Activated CD8-positive, alpha-beta memory T cell treated with anti-CD3 and anti-CD28 coated beads for 48 hours (primary cell): Measurements from ENCODE around the gene SPTBN5.

Experiments
- DNase-seq, 3 experiments: peaks; one replicate each; pipeline ENCODE4 v3.0.0-alpha.2; 2020; ENCODE audit warnings: low read depth in 2 of 3, low spot score in 2 of 3

Gene SPTBN5

DNA sequence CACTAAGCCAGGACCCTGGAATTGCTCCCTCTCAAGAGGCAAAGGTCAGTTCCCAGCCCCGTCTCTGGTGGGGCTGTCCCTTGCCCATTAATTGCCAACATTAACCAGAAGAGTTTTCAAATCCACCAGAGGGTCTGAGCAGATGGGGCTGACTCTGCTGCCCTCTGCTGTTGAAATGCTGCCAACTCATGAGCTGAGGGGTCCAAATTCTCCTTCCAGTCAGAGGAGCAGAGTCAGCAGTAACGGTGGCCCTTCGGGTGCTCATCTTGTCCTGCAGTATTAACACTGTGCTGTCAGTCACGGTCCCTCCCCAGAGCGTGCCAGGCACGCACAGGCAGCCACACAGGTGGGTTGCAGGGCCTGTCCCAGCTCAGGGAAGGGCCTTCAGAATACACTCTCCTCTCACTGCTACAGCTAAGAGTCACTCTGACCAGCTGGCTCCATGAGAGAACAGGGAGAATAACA is 10.7 kb upstream of the SPTBN5 start:
- DNase-seq: peak in 1 of 3 experiments; percentile 42

DNA sequence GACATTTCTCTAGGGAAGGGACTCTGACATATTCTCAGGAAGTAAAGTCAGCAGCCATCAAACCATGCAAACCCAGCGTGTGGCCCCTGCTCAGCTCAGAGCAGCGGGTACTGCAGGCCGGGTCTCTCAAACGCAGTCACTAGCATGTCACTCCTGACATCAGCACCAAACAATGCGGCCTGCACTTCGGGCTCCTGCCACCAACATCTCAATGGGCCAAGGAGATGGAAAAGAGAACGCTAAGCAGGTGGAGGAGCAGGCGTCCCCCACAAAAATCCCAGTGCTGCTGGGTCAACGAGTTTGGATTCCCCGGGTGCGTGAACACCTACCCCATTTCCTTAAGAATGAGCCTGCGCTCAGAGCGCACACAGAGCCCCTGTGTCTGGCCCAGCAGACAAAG is 9.9 kb upstream of the SPTBN5 start:
- no peak for DNase-seq

DNA sequence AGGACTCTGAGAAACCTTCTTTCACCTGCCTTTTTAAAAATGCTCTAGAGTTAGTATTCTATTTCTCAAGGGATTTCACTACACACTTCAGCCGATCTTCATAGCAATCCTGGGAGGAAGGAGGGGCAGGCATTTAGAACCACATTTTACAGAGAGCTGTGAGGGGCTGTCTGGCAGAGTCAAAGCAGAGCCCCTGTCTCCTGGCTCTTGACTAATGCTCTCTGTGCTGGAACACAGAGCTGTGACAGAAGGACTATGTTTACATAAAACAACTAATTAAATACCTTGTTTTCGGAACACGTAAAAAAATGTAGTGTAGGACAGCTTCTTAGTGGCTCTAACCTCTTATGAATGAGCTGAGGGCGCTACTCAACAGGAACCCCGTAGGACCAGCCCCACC is 7.6 kb upstream of the SPTBN5 start:
- no peak for DNase-seq

DNA sequence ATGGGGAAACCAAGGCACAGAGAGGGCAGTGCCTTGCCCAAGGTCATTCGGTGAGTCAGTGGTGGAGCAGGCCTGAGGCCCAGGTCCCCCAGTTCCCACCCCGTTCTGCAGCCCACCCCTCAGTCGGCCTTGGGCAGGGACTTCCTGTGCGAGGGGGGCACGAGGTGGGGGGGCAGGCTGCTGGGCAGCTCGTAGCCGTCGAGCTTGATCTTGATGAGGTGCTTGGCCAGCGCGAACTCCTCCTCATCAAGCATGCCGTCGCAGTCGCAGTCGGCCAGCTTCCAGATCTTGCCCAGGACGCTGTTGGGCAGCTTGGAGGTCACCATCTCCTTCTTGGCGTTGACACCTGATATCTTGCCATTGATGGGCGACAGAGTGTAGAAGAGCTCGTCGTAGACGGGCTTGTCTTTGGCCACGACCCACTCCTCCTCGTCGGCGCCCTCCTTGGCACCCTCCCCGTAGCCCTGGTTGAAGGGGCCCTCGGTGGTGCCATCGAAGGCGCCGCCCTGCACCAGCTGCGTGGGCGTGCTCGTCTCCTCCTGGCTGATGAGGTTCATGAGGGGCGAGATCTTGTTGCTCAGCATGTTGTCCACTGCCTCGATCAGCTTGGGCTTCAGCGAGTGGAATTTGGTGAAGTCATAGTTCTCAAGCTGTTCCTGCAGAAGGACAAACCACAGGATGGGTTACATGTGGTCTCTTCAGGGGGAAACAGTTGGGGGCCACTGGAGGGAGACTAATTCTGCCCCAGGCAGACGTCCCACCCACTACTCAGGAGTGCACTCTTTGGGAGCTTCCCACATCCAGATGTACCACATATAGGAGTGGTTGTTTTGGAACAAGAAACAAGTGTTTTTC is 6.9 kb upstream of the SPTBN5 start:
- DNase-seq: no peak

- no peak for DNase-seq
These were observed 6.1 kb upstream of the SPTBN5 start for GRCh38 chr15:41899854-41900442.

- DNase-seq: no peak
These were observed 3.5 kb upstream of the SPTBN5 start for GRCh38 chr15:41897363-41897799.

DNA sequence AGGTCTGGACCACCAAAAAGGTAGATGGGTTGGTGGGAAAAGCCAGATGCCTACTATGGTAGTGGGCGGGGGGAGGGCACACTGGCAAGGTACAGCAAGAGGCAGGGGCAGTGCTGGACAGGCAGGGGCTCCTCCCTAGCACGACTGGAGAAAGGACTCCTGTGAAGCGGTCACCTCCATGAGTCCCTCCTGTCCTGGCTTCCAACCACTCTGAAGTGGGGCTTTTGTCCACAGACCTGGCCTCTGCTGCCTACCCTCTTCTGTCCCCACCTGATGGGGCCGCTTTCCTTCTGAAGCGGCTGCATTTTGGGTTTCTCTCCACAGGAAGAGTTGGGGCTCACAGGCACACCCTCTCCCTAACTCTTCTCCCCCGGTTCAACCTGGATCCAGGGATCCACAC is 2.7 kb upstream of the SPTBN5 start:
- no peak for DNase-seq

DNA sequence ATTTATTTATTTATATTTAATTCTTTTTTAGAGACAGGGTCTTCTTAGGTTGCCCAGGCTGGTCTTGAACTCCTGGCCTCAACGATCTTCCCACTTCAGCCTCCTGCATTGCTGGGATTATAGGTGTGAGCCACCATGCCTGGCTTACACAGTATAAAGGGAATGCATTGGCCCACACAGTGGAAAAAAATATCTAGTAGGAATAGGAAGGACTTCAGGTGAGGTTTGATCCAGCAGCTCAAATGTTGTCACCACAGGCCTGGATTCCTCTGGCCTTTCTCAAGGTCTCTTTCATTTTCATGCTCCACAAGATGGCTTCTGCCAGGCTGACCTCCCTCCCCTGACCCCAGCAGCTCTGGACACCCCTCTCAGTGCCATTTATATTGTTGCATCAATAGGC is 2.1 kb upstream of the SPTBN5 start:
- DNase-seq: no peak

- DNase-seq: no peak
These were observed 1.6 kb upstream of the SPTBN5 start for GRCh38 chr15:41895491-41895890.

- DNase-seq: peak; percentile 55 to 60 (median 55)
These were observed 1.1 kb upstream of the SPTBN5 start for GRCh38 chr15:41894791-41895463.

DNA sequence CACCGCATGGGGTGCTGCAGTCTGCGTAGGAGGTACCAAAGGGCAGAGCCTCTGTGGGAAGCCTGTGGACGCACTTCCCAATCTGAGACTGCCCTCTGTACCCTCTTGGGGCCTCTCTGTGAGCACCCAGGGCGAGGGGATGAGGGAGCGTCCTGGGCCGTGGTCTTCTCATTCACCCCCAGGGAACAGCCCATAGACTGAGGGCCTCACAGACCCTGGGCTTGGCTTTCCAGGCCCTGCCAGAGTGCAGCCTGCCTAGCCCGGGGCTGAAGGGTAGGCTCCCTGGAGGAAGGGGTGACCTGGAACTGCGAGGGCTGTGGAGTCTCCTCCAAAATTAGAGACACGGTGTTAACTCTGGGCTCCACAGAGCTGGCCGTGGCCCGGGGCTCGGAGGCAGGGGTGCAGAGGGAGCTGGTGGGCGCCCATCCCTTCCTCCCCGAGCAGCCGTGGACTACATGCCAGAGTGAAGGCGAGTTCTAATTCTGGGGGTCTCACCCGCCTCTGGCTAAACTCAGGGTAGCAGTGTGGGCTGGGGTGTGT is 468 bp upstream of the SPTBN5 start:
- no peak for DNase-seq

DNA sequence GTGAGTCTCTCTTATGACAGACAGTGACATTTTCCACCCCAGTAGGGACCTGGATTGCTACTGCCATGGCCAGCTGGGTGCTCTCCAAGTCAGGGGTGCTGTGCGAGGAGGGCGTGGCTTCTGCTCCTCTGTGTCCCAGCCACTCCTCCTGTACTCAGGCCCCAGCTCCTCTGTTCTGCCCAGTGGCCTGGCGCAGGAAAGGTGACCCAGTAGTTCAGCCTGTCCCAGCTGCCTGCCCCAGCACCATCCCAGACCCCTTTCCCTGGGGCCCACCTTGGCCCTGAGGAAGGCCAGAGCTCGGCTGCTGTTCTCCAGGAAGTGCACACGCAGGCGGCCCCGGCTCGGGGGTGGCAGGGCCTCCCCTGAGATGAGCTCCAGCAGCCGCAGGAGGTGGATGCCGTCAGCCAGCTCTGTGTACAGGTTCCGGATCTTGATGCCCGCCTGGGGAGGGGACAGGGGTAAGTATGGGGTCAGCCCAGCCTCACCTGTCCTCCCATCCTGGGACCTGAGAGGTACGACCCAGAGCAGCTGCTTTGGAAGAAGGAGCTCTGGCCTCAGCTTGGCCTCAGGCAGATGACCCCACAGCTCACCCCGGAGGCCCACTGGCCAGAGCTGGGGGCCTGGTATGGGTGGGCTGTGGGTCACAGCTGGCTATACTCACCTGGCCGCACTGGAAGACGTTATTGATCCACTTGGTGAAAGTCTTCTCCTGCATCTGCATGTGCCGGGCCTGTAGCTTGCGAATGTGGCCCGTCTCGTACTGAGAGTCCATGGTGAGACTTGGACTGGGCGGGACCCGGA is 1.0 kb downstream of the SPTBN5 start:
- DNase-seq: no peak

DNA sequence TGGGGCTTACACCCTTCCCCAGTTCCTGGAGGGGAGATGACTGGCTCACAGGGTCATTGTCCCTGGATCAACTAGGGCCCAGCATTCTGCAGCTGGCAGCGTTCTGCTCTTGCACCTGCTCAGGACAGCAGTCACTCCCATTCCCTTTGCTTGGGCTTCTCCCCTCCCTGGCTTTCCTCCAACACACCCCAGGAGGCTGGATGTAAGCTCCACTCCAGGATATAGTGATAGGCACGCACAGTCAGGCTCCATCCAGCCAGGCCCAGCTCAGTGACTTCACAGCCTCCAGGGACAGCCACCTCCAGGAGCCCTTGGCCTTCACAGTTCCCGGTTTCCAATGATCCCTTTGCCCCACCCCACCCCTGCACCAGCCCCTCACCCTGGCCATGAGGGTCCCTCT is 1.9 kb downstream of the SPTBN5 start:
- no peak for DNase-seq

DNA sequence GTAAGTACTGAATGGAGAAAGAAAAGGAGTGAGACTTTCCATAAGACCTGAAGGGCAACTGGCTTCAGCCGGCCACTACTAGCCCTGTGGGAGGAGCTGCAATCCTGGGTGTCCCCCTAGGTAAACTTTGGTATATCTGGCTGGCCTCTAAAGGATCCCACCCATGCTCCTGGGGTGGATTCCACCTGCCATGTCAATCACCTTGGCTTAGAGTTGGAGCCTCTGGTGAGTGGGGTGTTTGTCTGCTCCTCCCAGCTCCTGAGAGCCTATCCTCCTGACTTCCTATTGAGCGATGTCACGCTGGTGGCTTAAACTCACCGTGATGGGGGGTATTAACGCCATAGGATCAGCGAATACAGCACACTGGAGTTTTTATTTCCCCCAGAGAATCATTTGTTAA is 2.6 kb downstream of the SPTBN5 start:
- no peak for DNase-seq

GRCh38 chr15:41890050-41890690 is 3.7 kb downstream of the SPTBN5 start:
- no peak for DNase-seq

GRCh38 chr15:41888662-41889253 is 5.1 kb downstream of the SPTBN5 start:
- no peak for DNase-seq

DNA sequence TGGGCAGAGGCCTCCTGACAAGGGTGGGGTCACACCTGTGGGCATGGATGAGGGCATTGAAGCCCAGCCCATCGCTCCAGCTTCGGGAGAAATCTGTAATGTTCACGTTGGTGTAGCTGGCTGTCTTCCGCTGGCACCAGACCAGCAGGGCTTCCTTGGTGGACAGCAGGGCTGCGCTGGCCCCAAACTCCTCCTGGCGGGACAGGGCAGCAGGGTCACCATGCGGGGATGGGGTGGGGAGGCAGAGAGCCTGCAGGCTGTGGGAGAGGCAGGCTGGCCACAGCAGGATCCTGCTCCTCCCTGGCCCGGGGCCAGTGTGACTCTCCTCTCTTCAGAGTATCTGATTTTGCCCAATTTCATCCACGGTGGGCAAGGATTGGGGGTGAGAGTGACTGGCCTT is 6.0 kb downstream of the SPTBN5 start:
- no peak for DNase-seq

DNA sequence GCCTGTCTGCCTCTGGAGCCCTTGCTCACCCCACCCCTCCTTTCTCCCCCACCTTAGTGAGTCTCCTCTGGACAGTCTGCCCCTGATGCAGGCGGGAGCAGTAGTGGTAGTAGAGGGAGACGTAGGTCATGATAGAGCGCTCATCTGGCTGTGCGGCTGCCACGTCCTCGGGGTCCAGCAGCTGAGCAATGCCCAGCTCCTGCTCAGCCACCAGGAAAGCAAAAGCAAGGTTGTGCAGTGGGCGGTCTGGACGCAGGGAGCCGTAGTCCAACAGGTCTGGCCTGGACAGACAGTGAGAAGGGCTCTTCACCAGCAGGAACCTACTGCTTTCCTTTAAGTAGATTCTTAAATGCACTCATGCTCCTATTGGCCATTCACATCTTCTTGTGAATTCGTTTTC is 6.7 kb downstream of the SPTBN5 start:
- DNase-seq: no peak

DNA sequence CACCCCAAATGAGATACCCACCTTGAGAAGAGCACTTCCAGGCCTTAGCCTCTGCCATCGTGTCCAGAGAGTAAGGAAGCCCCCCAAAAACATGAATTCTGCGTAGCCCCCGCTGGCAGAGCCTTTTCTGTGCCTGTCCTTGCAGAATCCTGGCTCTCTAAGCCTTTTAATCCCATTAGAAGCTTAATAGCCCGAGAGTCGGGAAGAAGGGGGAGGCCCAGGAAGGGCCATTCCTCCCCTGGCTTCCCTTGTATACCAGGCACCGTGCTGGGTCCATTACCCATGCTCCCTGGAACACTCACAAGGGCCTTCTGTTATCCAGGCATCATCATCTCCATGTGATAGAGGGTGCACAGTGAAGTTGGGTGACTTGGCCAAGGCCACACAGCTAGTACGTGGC is 7.1 kb downstream of the SPTBN5 start:
- DNase-seq: no peak

DNA sequence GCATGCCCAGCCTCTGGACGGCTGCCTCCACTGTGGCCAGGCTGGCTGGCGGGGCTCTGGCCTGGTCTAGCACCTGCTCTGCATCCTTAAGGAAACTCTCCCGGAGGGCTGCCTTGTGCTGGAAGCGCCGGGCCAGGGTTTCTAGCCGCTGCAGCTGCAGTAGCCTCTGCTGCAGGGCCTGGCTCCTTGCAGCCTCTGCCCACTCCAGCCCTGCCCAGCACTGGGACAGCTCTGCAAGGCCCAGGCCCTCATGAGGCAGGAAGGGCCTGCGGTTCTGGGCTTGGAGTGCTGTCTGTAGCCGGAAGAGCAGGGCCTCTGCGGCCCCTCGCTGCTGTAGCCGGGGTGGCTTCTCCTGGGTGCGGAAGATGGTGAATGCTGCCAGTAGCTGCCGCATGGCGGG is 8.0 kb downstream of the SPTBN5 start:
- no peak for DNase-seq
